T-helper 1 cell treated with Interleukin-12 subunit alpha and Interleukin-12 subunit beta and Interleukin-4 antibody, amounts not matched to agents 30 μg/mL and 1 μg/mL, for 36 hours (primary cell): ENCODE measurements around the gene TAC3.
"Not testable (repeated sequence)": the region's sequence is repeated elsewhere in the genome, so short reads cannot be mapped to it uniquely, and the experiment has no call there.

ENCODE experiments used
- H3K27ac Mint-ChIP-seq: one replicate; pipeline ENCODE4 v1.8.0; 2021; ENCODE audit warnings: mild to moderate bottlenecking, mixed read lengths
- H3K27me3 Mint-ChIP-seq: one replicate; pipeline ENCODE4 v1.8.0; 2021; ENCODE audit warnings: low read depth, mixed read lengths
- H3K36me3 Mint-ChIP-seq: one replicate; pipeline ENCODE4 v1.8.0; 2021; ENCODE audit warnings: low read depth, mixed read lengths
- H3K4me1 Mint-ChIP-seq: one replicate; pipeline ENCODE4 v1.8.0; 2021; ENCODE audit warnings: low read depth, mixed read lengths
- H3K4me3 Mint-ChIP-seq: one replicate; pipeline ENCODE4 v1.8.0; 2021; ENCODE audit warnings: mild to moderate bottlenecking, moderate library complexity, mixed read lengths
- H3K9me3 Mint-ChIP-seq: one replicate; pipeline ENCODE4 v1.8.0; 2021; ENCODE audit warnings: mixed read lengths

The TAC3 gene

GRCh38 chr12:57019983-57020719, 3.8 kb upstream of the TAC3 start:
- H3K27ac Mint-ChIP-seq, result no peak overlapping the region
- H3K36me3 Mint-ChIP-seq, result no peaks in the 10 kb centered on the region
- no peaks in the 10 kb centered on the region for H3K9me3 Mint-ChIP-seq
- peaks cover 7% of the 10 kb centered on the region for H3K27me3 Mint-ChIP-seq
- H3K4me3 Mint-ChIP-seq, result no peak overlapping the region
- H3K4me1 Mint-ChIP-seq, result peaks cover 4% of the 10 kb centered on the region

- H3K27me3 Mint-ChIP-seq, result peaks cover 19% of the 10 kb centered on the region
- no peaks in the 10 kb centered on the region for H3K36me3 Mint-ChIP-seq
- H3K27ac Mint-ChIP-seq, result no peak overlapping the region
- no peak overlapping the region for H3K4me3 Mint-ChIP-seq
- no peaks in the 10 kb centered on the region for H3K9me3 Mint-ChIP-seq
- peaks cover 4% of the 10 kb centered on the region for H3K4me1 Mint-ChIP-seq
These were observed 2.6 kb upstream of the TAC3 start for GRCh38 chr12:57018906-57019305.

GRCh38 chr12:57018353-57018752, 2.0 kb upstream of the TAC3 start:
- not testable (repeated sequence) for H3K27ac Mint-ChIP-seq, H3K9me3 Mint-ChIP-seq, H3K4me3 Mint-ChIP-seq, H3K4me1 Mint-ChIP-seq, H3K36me3 Mint-ChIP-seq
- H3K27me3 Mint-ChIP-seq, result peaks cover 24% of the 10 kb centered on the region

- Mint-ChIP-seq H3K4me3 (no peak overlapping the region), H3K9me3 (no peaks in the 10 kb centered on the region), H3K27ac (no peak overlapping the region), H3K36me3 (no peaks in the 10 kb centered on the region), H3K27me3 (peaks cover 38% of the 10 kb centered on the region), H3K4me1 (peaks cover 18% of the 10 kb centered on the region)
These were observed 3.5 kb downstream of the TAC3 start for GRCh38 chr12:57012600-57013465.

GRCh38 chr12:57011438-57012424, 4.6 kb downstream of the TAC3 start:
- H3K27me3 Mint-ChIP-seq, result peaks cover 38% of the 10 kb centered on the region
- peak overlapping the region; percentile 69 for H3K27ac Mint-ChIP-seq
- H3K4me1 Mint-ChIP-seq, result peaks cover 26% of the 10 kb centered on the region
- H3K9me3 Mint-ChIP-seq, result no peaks in the 10 kb centered on the region
- no peaks in the 10 kb centered on the region for H3K36me3 Mint-ChIP-seq
- no peak overlapping the region for H3K4me3 Mint-ChIP-seq

- H3K36me3 Mint-ChIP-seq, result no peaks in the 10 kb centered on the region
- H3K4me3 Mint-ChIP-seq, result no peak overlapping the region
- H3K9me3 Mint-ChIP-seq, result no peaks in the 10 kb centered on the region
- peaks cover 28% of the 10 kb centered on the region for H3K4me1 Mint-ChIP-seq
- no peak overlapping the region for H3K27ac Mint-ChIP-seq
- H3K27me3 Mint-ChIP-seq, result peaks cover 37% of the 10 kb centered on the region
These were observed 5.6 kb downstream of the TAC3 start for GRCh38 chr12:57010627-57011247.

GRCh38 chr12:57009949-57010626, 6.2 kb downstream of the TAC3 start:
- Mint-ChIP-seq H3K4me1 (peaks cover 34% of the 10 kb centered on the region), H3K27me3 (peaks cover 31% of the 10 kb centered on the region), H3K9me3 (no peaks in the 10 kb centered on the region), H3K27ac (no peak overlapping the region), H3K36me3 (peaks cover 2% of the 10 kb centered on the region), H3K4me3 (no peak overlapping the region)

GRCh38 chr12:57008178-57008577, 8.2 kb downstream of the TAC3 start:
- Mint-ChIP-seq H3K9me3 (no peaks in the 10 kb centered on the region), H3K27me3 (peaks cover 14% of the 10 kb centered on the region), H3K36me3 (peaks cover 12% of the 10 kb centered on the region), H3K27ac (peak overlapping the region; percentile 57), H3K4me1 (peaks cover 40% of the 10 kb centered on the region), H3K4me3 (no peak overlapping the region)

- Mint-ChIP-seq H3K4me1 (peaks cover 39% of the 10 kb centered on the region), H3K4me3 (peak overlapping the region; percentile 89), H3K27ac (peak overlapping the region; percentile 89)
These were observed 9.4 kb downstream of the TAC3 start for GRCh38 chr12:57006809-57007475.

GRCh38 chr12:57005980-57006808, 10.1 kb downstream of the TAC3 start, which contains the start of gene ZBTB39:
Gene ZBTB39, minus strand, starts transcription at chr12:57006546. Its CDS starts 1,629 bp downstream, at chr12:57004917.
- peaks cover 38% of the 10 kb centered on the region for H3K4me1 Mint-ChIP-seq
- H3K9me3 Mint-ChIP-seq, result no peaks in the 10 kb centered on the region
- H3K27ac Mint-ChIP-seq, result peak within 1 kb of the TSS; percentile 89
- peaks cover 19% of the 10 kb centered on the region for H3K36me3 Mint-ChIP-seq
- H3K27me3 Mint-ChIP-seq, result no peaks in the 10 kb centered on the region
- H3K4me3 Mint-ChIP-seq, result peak within 1 kb of the TSS; percentile 94

More at GRCh38 chr12:57006809-57007475, 9.4 kb downstream of the TAC3 start:
- peaks cover 19% of the 10 kb centered on the region for H3K36me3 Mint-ChIP-seq
- H3K9me3 Mint-ChIP-seq, result no peaks in the 10 kb centered on the region
- H3K27me3 Mint-ChIP-seq, result peaks cover 6% of the 10 kb centered on the region

- Mint-ChIP-seq H3K36me3 (peaks cover 19% of the 10 kb centered on the region), H3K4me1 (peaks cover 36% of the 10 kb centered on the region), H3K4me3 (peak overlapping the region; percentile 11), H3K9me3 (no peaks in the 10 kb centered on the region), H3K27ac (no peak overlapping the region), H3K27me3 (no peaks in the 10 kb centered on the region)
These were observed 11.7 kb downstream of the TAC3 start for GRCh38 chr12:57004651-57005050.

GRCh38 chr12:57003395-57003794, 12.9 kb downstream of the TAC3 start:
- H3K36me3 Mint-ChIP-seq, result peaks cover 23% of the 10 kb centered on the region
- H3K4me3 Mint-ChIP-seq, result no peak overlapping the region
- no peaks in the 10 kb centered on the region for H3K9me3 Mint-ChIP-seq
- H3K27me3 Mint-ChIP-seq, result no peaks in the 10 kb centered on the region
- no peak overlapping the region for H3K27ac Mint-ChIP-seq
- peaks cover 48% of the 10 kb centered on the region for H3K4me1 Mint-ChIP-seq
